HEK293 (cell line): Measurements from ENCODE around the gene FAM184A.

ENCODE experiments used
- CTCF ChIA-PET: fragments of 350-600 bp; formaldehyde crosslinking; extraction: SDS; loops from one replicate; lab custom pipeline; 2021; ENCODE audit warnings: antibody characterized with exemption; lab: Yijun Ruan, JAX
- POLR2A ChIA-PET: fragments of 300-600 bp; formaldehyde crosslinking; extraction: SDS; loops from one replicate; lab custom pipeline; 2020; ENCODE audit warnings: antibody characterized with exemption, inconsistent platforms; lab: Yijun Ruan, JAX
- H3K27ac ChIP-seq: fragments of 200-500 bp; sonication (Bioruptor generic); 2 replicates; pipeline ENCODE4 v1.5.1; 2014; ENCODE audit warnings: low read depth, low read length, control low read depth, inconsistent platforms; ENCODE audit errors: extremely low read depth
- H3K36me3 ChIP-seq, 2 experiments: fragments of 200-500 bp in 1 of 2; sonication (Bioruptor generic) in 1 of 2; 1 replicate in 1 of 2; 2 replicates in 1 of 2; pipeline ENCODE4 v1.5.1; 2014 to 2017; ENCODE audit warnings: inconsistent platforms in 2 of 2, low read length in 2 of 2; ENCODE audit not compliant: control insufficient read depth in 2 of 2, insufficient read depth in 1 of 2
- H3K4me1 ChIP-seq: fragments of 200-500 bp; sonication (Bioruptor generic); 2 replicates; pipeline ENCODE4 v1.5.1; 2014; ENCODE audit warnings: mild to moderate bottlenecking, low read length, inconsistent platforms; ENCODE audit not compliant: control insufficient read depth, insufficient read depth
- H3K4me3 ChIP-seq: 2 replicates; pipeline ENCODE4 v1.5.1; 2011; ENCODE audit warnings: low read depth, mild to moderate bottlenecking, control low read depth, low read length, moderate library complexity
- H3K9me3 ChIP-seq: fragments of 200-500 bp; sonication (Bioruptor generic); 2 replicates; pipeline ENCODE4 v1.5.1; 2014; ENCODE audit warnings: low read depth, low read length, inconsistent platforms; ENCODE audit not compliant: control insufficient read depth, insufficient read depth
- ATF2 ChIP-seq: fragments of 450-650 bp; formaldehyde crosslinking; IDR thresholded peaks from 2 replicates; pipeline ENCODE4 v1.5.1; 2016; ENCODE audit warnings: missing biosample characterization, missing genetic modification characterization, low read depth
- GLIS2 ChIP-seq: fragments of 450-650 bp; formaldehyde crosslinking; IDR thresholded peaks from 2 replicates; pipeline ENCODE4 v1.5.1; 2016; ENCODE audit warnings: missing biosample characterization, missing genetic modification characterization
- HOXA7 ChIP-seq: sonication (generic); formaldehyde crosslinking; IDR thresholded peaks from 2 replicates; pipeline ENCODE4 v1.8.1; 2022; ENCODE audit warnings: missing genetic modification reagents, borderline replicate concordance
- HOXD13 ChIP-seq: sonication (generic); formaldehyde crosslinking; IDR thresholded peaks from 2 replicates; pipeline ENCODE4 v1.8.0; 2022; ENCODE audit warnings: missing genetic modification reagents, borderline replicate concordance
- KLF10 ChIP-seq: fragments of 450-650 bp; IDR thresholded peaks from 2 replicates; pipeline ENCODE4 v1.5.1; 2018; ENCODE audit warnings: missing biosample characterization, mild to moderate bottlenecking, missing genetic modification characterization
- OVOL3 ChIP-seq: fragments of 450-650 bp; formaldehyde crosslinking; IDR thresholded peaks from 2 replicates; pipeline ENCODE4 v1.5.1; 2016; ENCODE audit warnings: missing biosample characterization, missing genetic modification characterization
- PATZ1 ChIP-seq: fragments of 450-650 bp; formaldehyde crosslinking; IDR thresholded peaks from 2 replicates; pipeline ENCODE4 v1.5.1; 2016; ENCODE audit warnings: missing biosample characterization, missing genetic modification characterization
- SALL2 ChIP-seq: fragments of 450-650 bp; formaldehyde crosslinking; IDR thresholded peaks from 2 replicates; pipeline ENCODE4 v1.5.0; 2017; ENCODE audit warnings: missing biosample characterization, mild to moderate bottlenecking, missing genetic modification characterization, borderline replicate concordance
- ZBTB17 ChIP-seq: fragments of 450-650 bp; formaldehyde crosslinking; IDR thresholded peaks from 2 replicates; pipeline ENCODE4 v1.5.1; 2016; ENCODE audit warnings: missing biosample characterization, missing genetic modification characterization
- ZBTB48 ChIP-seq: fragments of 450-650 bp; formaldehyde crosslinking; IDR thresholded peaks from 2 replicates; pipeline ENCODE4 v1.5.1; 2016; ENCODE audit warnings: missing biosample characterization, missing genetic modification characterization
- ZEB2 ChIP-seq: fragments of 450-650 bp; formaldehyde crosslinking; IDR thresholded peaks from 2 replicates; pipeline ENCODE4 v1.5.1; 2016; ENCODE audit warnings: missing biosample characterization, missing genetic modification characterization
- ZNF146 ChIP-seq: fragments of 450-650 bp; formaldehyde crosslinking; IDR thresholded peaks from 2 replicates; pipeline ENCODE4 v1.5.1; 2016; ENCODE audit warnings: missing biosample characterization, missing genetic modification characterization
- ZNF155 ChIP-seq: fragments of 450-650 bp; formaldehyde crosslinking; IDR thresholded peaks from 2 replicates; pipeline ENCODE4 v1.5.1; 2016; ENCODE audit warnings: missing biosample characterization, missing genetic modification characterization
- ZNF2 ChIP-seq: fragments of 450-650 bp; formaldehyde crosslinking; IDR thresholded peaks from 2 replicates; pipeline ENCODE4 v1.5.1; 2016; ENCODE audit warnings: missing biosample characterization, missing genetic modification characterization
- ZNF223 ChIP-seq: fragments of 450-650 bp; formaldehyde crosslinking; IDR thresholded peaks from 2 replicates; pipeline ENCODE4 v1.5.1; 2016; ENCODE audit warnings: missing biosample characterization, missing genetic modification characterization
- ZNF239 ChIP-seq: fragments of 450-650 bp; formaldehyde crosslinking; IDR thresholded peaks from 2 replicates; pipeline ENCODE4 v1.5.1; 2016; ENCODE audit warnings: missing biosample characterization, missing genetic modification characterization
- ZNF311 ChIP-seq: fragments of 450-650 bp; formaldehyde crosslinking; IDR thresholded peaks from 2 replicates; pipeline ENCODE4 v1.5.1; 2017; ENCODE audit warnings: missing biosample characterization, missing genetic modification characterization, borderline replicate concordance
- ZNF335 ChIP-seq: fragments of 450-650 bp; formaldehyde crosslinking; conservative IDR thresholded peaks from 2 replicates; pipeline ENCODE4 v1.5.1; 2016; ENCODE audit warnings: missing biosample characterization, missing genetic modification characterization
- ZNF341 ChIP-seq: fragments of 450-650 bp; formaldehyde crosslinking; IDR thresholded peaks from 2 replicates; pipeline ENCODE4; 2016; ENCODE audit warnings: low read depth, missing biosample characterization, missing genetic modification characterization
- ZNF350 ChIP-seq: fragments of 450-650 bp; formaldehyde crosslinking; IDR thresholded peaks from 2 replicates; pipeline ENCODE4 v1.5.0; 2017; ENCODE audit warnings: missing biosample characterization, mild to moderate bottlenecking, missing genetic modification characterization
- ZNF561 ChIP-seq: fragments of 450-650 bp; IDR thresholded peaks from 2 replicates; pipeline ENCODE4 v1.5.1; 2018; ENCODE audit warnings: missing biosample characterization, missing genetic modification characterization, borderline replicate concordance
- ZNF621 ChIP-seq: fragments of 450-650 bp; formaldehyde crosslinking; IDR thresholded peaks from 2 replicates; pipeline ENCODE4 v1.5.1; 2017; ENCODE audit warnings: missing biosample characterization, missing genetic modification characterization
- ZNF654 ChIP-seq: fragments of 450-650 bp; formaldehyde crosslinking; IDR thresholded peaks from 2 replicates; pipeline ENCODE4 v1.5.1; 2016; ENCODE audit warnings: low read depth, missing biosample characterization, missing genetic modification characterization
- ZNF692 ChIP-seq: fragments of 450-650 bp; formaldehyde crosslinking; IDR thresholded peaks from 2 replicates; pipeline ENCODE4 v1.5.1; 2016; ENCODE audit warnings: missing biosample characterization, missing genetic modification characterization
- TF ChIP-seq, protein P1 (sequence below): fragments of 450-650 bp; formaldehyde crosslinking; IDR thresholded peaks from 2 replicates; pipeline ENCODE4 v1.5.1; 2016; ENCODE audit warnings: missing biosample characterization, missing genetic modification characterization

FAM184A gene

DNA sequence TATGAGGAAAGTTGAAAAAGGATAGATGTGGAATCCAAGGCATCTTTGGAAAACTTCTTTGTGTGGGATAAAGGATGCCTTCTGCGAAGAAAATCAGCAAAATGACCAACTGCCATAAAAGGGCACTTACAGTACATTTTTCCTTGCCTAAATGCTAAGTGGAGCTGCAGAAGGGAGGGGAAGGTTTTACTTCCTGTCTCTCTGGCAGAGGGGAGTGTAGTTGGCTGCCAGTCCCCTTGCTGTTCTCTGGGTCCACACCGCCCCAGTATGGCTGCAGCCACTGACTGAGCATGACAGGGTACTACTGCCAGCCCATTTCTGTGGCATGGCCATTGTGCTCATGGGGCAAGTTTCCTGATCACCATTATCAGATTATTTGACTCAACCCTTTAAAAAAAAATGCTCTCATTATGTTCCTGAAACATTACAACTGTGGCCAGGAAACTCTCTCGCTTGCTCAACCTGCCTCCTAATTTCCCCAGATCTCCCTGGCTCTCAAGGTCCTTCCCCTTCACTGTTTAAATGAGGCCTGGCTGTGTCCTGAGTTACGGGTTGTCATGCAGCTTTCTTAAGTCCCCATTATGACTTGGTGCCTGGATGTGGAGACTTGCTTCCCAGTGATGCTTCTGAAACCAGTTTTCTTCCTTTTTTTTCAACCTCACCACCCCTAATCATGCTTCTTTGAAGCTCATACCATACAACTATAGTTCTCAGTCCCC, 34.5 kb upstream of the FAM184A start:
- H3K27ac ChIP-seq = no peak overlapping the region
- POLR2A ChIA-PET = no interaction called here
- no peaks in the 10 kb centered on the region for H3K36me3 ChIP-seq
- H3K9me3 ChIP-seq = no peaks in the 10 kb centered on the region
- no peaks in the 10 kb centered on the region for H3K4me1 ChIP-seq
- CTCF ChIA-PET = interaction anchor here (1.1 to 4.7 kb wide), 5 partner anchors 9 to 829 kb away, joined by 3 to 100 read pairs (median 7); no protein-coding TSS in a partner anchor
- H3K4me3 ChIP-seq = no peak overlapping the region
- TF ChIP-seq ZNF341 (tag by site-specific recombination) (peak; percentile 69), ZNF155 (tag by site-specific recombination) (no peak)

- Histone ChIP-seq H3K36me3 (no peaks in the 10 kb centered on the region), H3K4me1 (no peaks in the 10 kb centered on the region), H3K9me3 (no peaks in the 10 kb centered on the region), H3K27ac (no peak overlapping the region), H3K4me3 (no peak overlapping the region)
- CTCF ChIA-PET = interaction anchor here (0.5 to 4.7 kb wide), 62 partner anchors 9 to 1762 kb away, joined by 3 to 100 read pairs (median 4); partner anchors contain the start of gene ASF1A
- POLR2A ChIA-PET = interaction anchor here (0.8 to 0.9 kb wide), 2 partner anchors 32 to 143 kb away, joined by 3 read pairs; no protein-coding TSS in a partner anchor
- TF ChIP-seq ATF2 (tag by site-specific recombination) = no peak
- TF ChIP-seq OVOL3 = no peak
- no peak for TF ChIP-seq SALL2 (tag by site-specific recombination)
- no peak for TF ChIP-seq ZNF2
- TF ChIP-seq ZNF692 (tag by site-specific recombination) = no peak
- no peak for TF ChIP-seq ZNF561
- no peak for TF ChIP-seq ZNF223 (tag by site-specific recombination)
- TF ChIP-seq ZEB2 (tag by site-specific recombination) = no peak
- peak; percentile 93 for TF ChIP-seq ZNF654 (tag by site-specific recombination)
- TF ChIP-seq HOXA7 = no peak
- no peak for TF ChIP-seq ZNF146
- TF ChIP-seq ZNF621 (tag by site-specific recombination) = no peak
- TF ChIP-seq, protein P1, sequence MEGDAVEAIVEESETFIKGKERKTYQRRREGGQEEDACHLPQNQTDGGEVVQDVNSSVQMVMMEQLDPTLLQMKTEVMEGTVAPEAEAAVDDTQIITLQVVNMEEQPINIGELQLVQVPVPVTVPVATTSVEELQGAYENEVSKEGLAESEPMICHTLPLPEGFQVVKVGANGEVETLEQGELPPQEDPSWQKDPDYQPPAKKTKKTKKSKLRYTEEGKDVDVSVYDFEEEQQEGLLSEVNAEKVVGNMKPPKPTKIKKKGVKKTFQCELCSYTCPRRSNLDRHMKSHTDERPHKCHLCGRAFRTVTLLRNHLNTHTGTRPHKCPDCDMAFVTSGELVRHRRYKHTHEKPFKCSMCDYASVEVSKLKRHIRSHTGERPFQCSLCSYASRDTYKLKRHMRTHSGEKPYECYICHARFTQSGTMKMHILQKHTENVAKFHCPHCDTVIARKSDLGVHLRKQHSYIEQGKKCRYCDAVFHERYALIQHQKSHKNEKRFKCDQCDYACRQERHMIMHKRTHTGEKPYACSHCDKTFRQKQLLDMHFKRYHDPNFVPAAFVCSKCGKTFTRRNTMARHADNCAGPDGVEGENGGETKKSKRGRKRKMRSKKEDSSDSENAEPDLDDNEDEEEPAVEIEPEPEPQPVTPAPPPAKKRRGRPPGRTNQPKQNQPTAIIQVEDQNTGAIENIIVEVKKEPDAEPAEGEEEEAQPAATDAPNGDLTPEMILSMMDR (tag by site-specific recombination) = peak; percentile 58
- no peak for TF ChIP-seq PATZ1 (tag by site-specific recombination)
- TF ChIP-seq ZNF335 (tag by site-specific recombination) = 0 out of 2 replicates have a peak, but pooled peaks have one; percentile 19
- no peak for TF ChIP-seq ZNF155 (tag by site-specific recombination)
- no peak for TF ChIP-seq HOXD13 (CRISPR knock-in tag)
- no peak for TF ChIP-seq ZNF311
- no peak for TF ChIP-seq ZNF239
- TF ChIP-seq KLF10 (tag by site-specific recombination) = no peak
- TF ChIP-seq ZBTB17 = peak; percentile 58
- no peak for TF ChIP-seq GLIS2 (tag by site-specific recombination)
- TF ChIP-seq ZBTB48 (tag by site-specific recombination) = no peak
- TF ChIP-seq ZNF350 = no peak
These were observed 32.4 kb upstream of the FAM184A start for GRCh38 chr6:119110601-119111548.
